GM12872 (cell line): Measurements from ENCODE around the gene OR8D1.

ENCODE experiments used
- TF ChIP-seq, protein P1 (sequence below): IDR thresholded peaks from 3 replicates; pipeline ENCODE4 v1.5.1; 2011; ENCODE audit warnings: low read depth, mild to moderate bottlenecking, low read length, moderate library complexity; ENCODE audit not compliant: insufficient read depth

OR8D1 gene

DNA sequence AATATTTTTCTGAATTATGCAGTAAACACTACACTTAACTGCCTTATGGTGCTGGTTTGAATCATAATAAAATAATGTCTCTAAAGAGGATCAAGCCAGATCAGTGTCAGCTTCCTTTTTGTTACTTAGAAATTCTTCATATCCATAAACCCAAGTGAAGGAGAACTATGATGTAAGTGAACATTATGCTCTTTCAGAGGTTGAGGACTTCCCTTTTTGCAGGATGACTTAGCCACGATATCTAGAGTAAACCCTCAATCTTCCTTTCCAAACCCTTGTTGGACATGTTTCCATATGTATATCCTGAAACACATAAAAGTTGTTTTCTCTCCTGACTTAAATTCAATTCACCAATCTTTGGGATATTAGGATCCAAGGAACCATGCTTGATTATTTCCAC is 19.1 kb downstream of the OR8D1 start:
- TF ChIP-seq, protein P1, sequence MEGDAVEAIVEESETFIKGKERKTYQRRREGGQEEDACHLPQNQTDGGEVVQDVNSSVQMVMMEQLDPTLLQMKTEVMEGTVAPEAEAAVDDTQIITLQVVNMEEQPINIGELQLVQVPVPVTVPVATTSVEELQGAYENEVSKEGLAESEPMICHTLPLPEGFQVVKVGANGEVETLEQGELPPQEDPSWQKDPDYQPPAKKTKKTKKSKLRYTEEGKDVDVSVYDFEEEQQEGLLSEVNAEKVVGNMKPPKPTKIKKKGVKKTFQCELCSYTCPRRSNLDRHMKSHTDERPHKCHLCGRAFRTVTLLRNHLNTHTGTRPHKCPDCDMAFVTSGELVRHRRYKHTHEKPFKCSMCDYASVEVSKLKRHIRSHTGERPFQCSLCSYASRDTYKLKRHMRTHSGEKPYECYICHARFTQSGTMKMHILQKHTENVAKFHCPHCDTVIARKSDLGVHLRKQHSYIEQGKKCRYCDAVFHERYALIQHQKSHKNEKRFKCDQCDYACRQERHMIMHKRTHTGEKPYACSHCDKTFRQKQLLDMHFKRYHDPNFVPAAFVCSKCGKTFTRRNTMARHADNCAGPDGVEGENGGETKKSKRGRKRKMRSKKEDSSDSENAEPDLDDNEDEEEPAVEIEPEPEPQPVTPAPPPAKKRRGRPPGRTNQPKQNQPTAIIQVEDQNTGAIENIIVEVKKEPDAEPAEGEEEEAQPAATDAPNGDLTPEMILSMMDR = no peak

DNA sequence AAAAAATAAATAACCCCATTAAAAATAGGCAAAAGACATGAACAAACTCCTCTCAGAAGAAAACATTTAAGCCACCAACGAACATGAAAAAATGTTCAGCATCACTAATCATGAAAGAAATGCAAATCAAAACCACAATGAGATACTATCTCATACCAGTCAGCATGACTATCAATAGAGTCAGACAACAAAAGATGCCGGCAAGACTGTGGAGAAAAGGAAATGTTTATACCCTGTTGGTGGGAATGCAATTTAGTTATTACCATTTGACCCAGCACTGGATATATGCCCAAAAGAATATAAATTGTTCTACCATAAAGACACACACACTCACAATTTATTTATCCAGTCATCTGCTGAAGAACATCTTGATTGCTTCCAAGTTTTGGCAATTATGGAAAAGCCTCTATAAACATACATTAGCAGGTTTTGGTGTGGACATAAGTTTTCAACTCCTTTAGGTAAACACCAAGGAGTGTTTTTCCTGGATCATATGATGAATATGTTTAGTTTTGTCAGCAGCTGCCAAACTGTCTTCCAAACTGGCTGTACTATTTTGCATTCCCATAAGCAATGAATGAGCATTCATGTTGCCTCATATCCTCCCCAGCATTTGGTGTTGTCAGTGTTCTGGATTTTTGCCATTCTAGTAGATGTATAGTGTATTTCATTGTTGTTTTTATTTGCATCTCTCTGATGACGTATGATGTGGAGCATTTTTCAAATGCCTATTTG is 28.0 kb downstream of the OR8D1 start:
- TF ChIP-seq, protein P1 = no peak

DNA sequence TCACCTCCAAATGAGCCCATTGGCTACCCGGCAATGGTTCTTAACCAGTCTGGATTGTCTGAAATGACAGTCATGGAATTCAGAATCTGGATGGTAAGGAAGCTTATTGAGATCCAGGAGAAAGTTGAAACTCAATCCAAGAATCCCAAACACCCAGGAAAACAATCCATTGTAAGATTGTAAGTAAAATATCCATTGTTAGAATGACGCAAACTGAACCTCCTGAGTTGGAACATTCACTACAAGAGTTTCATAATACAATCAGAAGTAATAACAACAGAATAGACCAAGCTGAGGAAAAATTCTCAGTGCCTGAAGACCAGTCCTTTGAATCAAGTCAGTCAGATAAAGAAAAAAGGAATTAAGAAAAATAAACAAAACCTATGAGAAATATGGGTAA is 35.5 kb downstream of the OR8D1 start:
- TF ChIP-seq, protein P1 = no peak

DNA sequence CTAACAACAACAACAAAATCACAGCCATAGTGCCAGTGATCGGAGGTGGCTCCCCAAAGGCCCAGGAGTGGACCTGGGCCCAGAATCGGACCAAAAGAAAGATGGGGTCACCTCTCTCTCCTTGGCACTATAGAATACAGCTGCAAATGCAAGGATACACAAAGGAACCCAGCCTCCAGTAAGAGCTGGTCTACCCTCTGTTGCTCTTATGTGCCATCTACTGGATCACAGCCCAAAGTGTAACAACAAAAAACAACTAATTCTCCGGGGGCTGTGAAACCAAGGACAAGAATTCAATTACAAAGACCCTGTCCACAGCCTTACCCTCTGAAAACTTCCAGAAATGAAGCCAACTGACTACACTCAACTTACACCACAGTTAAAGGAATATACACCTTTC is 35.9 kb downstream of the OR8D1 start:
- TF ChIP-seq, protein P1 = 0 out of 3 replicates have a peak, but pooled peaks have one; percentile 21

DNA sequence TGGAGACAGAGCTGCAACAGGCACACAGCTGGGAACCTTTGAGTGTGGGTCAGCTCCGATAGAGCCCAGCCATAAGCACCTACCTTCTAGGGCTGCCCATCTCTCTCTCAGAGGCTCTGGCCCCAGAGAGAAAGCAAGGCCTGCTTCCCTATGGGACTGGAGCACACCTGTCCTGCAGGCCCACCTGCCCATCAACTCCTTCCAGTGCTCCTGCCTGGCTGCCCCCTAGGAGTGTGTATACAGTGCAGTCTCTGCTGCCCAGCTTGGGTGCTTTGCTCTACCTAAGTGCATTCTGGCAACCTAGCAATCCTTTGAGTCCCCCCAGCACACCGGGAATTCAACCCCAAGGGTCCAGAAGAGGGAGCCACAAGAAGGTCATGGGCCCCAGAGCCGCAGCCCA is 36.5 kb downstream of the OR8D1 start:
- TF ChIP-seq, protein P1 = no peak

DNA sequence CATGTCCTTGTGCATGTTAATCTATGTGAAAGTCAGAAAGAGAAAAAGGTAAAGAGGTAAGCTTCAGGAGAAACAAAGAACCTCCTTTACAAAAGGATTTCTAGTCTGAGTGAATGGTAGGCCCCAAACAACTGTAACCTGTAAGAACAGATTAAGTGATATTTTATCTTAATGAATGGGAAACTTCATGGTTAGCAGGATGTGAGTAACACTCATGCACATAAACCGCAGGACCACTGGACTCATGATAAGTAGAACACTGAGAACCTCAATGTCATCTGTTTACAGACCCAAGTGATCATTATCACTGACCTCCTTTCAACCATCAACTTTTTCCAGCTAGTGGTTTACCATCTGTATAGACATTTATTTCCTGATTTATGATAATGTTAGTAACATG is 37.7 kb downstream of the OR8D1 start:
- TF ChIP-seq, protein P1 = no peak

DNA sequence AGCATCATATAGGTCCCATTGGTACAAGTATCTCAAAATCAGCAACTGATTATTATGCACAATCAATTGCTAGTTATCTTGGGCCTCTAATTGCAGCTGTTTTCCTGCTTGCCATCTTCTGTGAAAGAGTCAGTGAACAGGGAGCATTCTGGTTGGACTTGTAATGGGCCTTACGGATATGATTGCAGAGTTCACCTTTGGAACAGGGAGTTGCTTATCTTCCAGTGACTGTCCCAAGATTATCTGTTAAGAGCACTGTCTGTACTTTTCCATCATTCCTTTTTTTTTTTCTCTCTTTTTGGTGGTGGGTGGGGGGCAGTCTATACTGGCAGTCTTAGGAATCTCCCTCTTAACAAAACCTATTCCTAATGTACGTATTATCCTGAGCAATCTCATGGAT is 39.7 kb downstream of the OR8D1 start:
- TF ChIP-seq, protein P1 = no peak

DNA sequence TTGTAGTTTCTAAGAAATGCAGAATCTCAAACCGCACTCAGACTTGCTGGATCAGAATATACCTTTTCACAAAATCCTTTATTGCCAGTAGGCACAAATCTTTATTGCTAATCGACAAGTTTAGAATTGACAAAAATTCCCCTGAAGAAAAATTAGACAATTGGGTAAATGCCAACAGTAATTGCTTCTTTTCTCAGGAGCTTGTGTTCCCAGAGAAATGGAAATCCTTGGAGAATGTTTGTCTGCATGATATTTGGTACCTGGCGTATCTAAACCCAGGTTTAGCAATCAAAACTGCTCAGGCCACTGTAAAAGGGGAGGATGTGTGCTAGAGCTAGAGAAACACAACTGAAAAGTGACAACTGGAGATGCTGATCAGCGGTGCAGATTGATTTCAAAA is 57.7 kb downstream of the OR8D1 start, which contains the start of gene OR8G5:
Gene OR8G5 (plus strand): TSS at position 301 of the 400 bp plus-strand sequence. CDS start 8,556 bp downstream, outside the sequence.
- TF ChIP-seq, protein P1 = no peak
